GM23248 (cell line): ENCODE results near the gene C7.

Source experiments
- EZH2 ChIP-seq: fragments of 200-600 bp; sonication (generic); IDR thresholded peaks from 2 replicates; pipeline ENCODE4 v1.6.1; 2018; ENCODE audit warnings: antibody characterized with exemption, mild to moderate bottlenecking; ENCODE audit not compliant: insufficient read depth, poor library complexity, severe bottlenecking
- EZH2phosphoT487 ChIP-seq: fragments of 200-600 bp; sonication (generic); IDR thresholded peaks from 2 replicates; pipeline ENCODE4 v1.6.1; 2018; ENCODE audit warnings: antibody characterized with exemption, moderate library complexity, mild to moderate bottlenecking, low read depth; ENCODE audit not compliant: insufficient read depth

DNA sequence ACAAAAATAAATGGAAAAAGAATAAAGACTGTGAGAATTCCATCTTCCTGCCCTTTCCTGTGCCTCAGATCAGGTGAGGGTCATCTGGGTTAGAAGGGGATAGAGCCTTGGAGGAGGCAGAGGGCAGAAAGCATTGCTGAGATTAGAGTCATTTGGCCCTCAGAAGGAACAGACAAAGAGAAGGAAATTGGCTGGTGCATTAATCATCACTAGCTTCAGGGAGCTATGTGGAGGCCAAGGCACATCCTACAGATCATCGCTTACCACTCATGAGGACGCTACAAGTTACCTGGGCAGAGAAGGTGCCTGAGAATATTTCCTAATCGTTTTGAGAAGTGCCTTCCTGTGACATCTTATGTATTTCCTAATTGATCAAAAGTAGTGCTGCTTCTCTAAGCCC, 74.5 kb downstream of the C7 start:
- no peak for TF ChIP-seq EZH2
- no peak for TF ChIP-seq EZH2phosphoT487
